Measurements from ENCODE around the gene ZNF497.

Gene ZNF497

DNA sequence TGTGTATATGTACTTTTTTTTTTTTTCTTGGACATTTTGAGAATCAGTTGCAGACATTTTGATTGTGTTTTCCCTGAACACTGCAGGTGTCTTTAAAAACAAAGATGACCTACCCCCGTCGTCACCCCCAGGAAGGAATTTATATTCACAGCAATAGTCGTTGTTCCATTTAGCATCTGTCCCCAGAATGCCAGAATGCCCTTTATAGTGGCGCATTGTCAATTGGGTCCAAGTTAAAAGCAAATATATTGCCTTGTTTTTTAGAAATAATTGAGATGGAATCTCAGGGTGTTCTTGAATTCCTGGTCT lies 31.1 kb upstream of the ZNF497 start:
- TF ChIP-seq CREB1 (IDR thresholded peaks at IDR 0.05; ENCODE audit: low read depth) (no peak), FOXM1 (IDR thresholded peaks at IDR 0.05; ENCODE audit: borderline replicate concordance, low read depth) (no peak), TCF12 (IDR thresholded peaks at IDR 0.05; ENCODE audit: low read depth) (no peak), EGR1 (IDR thresholded peaks at IDR 0.05) (no peak), CEBPB (IDR thresholded peaks at IDR 0.05) (no peak), TAF1 (IDR thresholded peaks at IDR 0.05; ENCODE audit: low read depth) (no peak), ZBTB7A (IDR thresholded peaks at IDR 0.05; ENCODE audit: low read depth) (no peak), NFIC (IDR thresholded peaks at IDR 0.05) (no peak)
- TF ChIP-seq, protein P1, sequence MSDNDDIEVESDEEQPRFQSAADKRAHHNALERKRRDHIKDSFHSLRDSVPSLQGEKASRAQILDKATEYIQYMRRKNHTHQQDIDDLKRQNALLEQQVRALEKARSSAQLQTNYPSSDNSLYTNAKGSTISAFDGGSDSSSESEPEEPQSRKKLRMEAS (IDR thresholded peaks at IDR 0.05): no peak
- TF ChIP-seq, protein P2, sequence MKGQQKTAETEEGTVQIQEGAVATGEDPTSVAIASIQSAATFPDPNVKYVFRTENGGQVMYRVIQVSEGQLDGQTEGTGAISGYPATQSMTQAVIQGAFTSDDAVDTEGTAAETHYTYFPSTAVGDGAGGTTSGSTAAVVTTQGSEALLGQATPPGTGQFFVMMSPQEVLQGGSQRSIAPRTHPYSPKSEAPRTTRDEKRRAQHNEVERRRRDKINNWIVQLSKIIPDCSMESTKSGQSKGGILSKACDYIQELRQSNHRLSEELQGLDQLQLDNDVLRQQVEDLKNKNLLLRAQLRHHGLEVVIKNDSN (IDR thresholded peaks at IDR 0.05): no peak

DNA sequence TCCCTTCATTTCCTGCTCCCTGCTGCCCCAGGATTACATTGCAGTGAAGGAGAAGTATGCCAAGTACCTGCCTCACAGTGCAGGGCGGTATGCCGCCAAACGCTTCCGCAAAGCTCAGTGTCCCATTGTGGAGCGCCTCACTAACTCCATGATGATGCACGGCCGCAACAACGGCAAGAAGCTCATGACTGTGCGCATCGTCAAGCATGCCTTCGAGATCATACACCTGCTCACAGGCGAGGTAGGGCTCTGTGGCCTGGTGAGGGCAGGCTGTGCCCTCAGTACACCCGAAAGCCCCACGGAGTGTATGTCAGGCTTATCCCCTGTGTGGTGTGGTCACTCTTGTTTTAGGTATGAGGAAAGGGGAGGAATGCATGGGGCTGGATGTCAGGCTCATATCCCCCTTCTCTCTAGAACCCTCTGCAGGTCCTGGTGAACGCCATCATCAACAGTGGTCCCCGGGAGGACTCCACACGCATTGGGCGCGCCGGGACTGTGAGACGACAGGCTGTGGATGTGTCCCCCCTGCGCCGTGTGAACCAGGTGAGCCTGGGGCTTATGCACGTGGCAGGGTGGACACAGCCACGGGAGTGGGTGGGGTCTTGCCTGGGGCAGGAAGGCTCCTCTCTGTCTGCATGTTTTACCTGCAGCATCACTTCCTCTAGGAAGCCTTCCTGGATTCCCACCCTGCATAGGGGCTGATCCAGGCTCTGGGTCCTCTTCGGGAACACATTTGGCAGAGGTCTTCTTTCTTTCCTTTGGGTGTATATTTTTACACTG lies 30.6 kb upstream of the ZNF497 start:
- TF ChIP-seq YY1 (IDR thresholded peaks at IDR 0.05; ENCODE audit: low read depth) (no peak), TAF1 (IDR thresholded peaks at IDR 0.05; ENCODE audit: low read depth) (no peak), ZBTB7A (IDR thresholded peaks at IDR 0.05; ENCODE audit: low read depth) (no peak), RAD21 (IDR thresholded peaks at IDR 0.05; ENCODE audit: low read depth) (no peak), NFIC (IDR thresholded peaks at IDR 0.05) (no peak), TEAD4 (IDR thresholded peaks at IDR 0.05) (no peak), EGR1 (IDR thresholded peaks at IDR 0.05) (no peak), CREB1 (IDR thresholded peaks at IDR 0.05; ENCODE audit: low read depth) (no peak), TCF12 (IDR thresholded peaks at IDR 0.05; ENCODE audit: low read depth) (no peak), FOXM1 (IDR thresholded peaks at IDR 0.05; ENCODE audit: borderline replicate concordance, low read depth) (no peak), CEBPB (IDR thresholded peaks at IDR 0.05) (no peak), EP300 (IDR thresholded peaks at IDR 0.05; ENCODE audit: borderline replicate concordance) (no peak)
- TF ChIP-seq, protein P1 (IDR thresholded peaks at IDR 0.05): no peak
- TF ChIP-seq, protein P3, sequence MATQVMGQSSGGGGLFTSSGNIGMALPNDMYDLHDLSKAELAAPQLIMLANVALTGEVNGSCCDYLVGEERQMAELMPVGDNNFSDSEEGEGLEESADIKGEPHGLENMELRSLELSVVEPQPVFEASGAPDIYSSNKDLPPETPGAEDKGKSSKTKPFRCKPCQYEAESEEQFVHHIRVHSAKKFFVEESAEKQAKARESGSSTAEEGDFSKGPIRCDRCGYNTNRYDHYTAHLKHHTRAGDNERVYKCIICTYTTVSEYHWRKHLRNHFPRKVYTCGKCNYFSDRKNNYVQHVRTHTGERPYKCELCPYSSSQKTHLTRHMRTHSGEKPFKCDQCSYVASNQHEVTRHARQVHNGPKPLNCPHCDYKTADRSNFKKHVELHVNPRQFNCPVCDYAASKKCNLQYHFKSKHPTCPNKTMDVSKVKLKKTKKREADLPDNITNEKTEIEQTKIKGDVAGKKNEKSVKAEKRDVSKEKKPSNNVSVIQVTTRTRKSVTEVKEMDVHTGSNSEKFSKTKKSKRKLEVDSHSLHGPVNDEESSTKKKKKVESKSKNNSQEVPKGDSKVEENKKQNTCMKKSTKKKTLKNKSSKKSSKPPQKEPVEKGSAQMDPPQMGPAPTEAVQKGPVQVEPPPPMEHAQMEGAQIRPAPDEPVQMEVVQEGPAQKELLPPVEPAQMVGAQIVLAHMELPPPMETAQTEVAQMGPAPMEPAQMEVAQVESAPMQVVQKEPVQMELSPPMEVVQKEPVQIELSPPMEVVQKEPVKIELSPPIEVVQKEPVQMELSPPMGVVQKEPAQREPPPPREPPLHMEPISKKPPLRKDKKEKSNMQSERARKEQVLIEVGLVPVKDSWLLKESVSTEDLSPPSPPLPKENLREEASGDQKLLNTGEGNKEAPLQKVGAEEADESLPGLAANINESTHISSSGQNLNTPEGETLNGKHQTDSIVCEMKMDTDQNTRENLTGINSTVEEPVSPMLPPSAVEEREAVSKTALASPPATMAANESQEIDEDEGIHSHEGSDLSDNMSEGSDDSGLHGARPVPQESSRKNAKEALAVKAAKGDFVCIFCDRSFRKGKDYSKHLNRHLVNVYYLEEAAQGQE (IDR thresholded peaks at IDR 0.05; ENCODE audit: low read depth): no peak
- TF ChIP-seq, protein P2 (IDR thresholded peaks at IDR 0.05): no peak

DNA sequence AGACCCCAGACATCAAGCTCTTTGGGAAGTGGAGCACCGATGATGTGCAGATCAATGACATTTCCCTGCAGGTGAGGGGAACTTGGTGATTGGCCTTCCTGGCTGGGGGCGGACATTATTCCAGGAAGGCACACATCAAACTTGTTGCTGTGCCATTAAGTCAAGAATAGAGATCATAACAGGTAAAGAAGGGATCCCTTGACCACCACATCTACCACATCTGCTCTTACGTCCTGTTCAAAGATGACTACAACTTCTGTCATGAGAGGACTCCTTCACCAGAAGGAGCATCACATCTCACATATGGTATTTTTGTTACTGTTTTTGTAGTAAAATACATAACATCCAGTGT lies 25.6 kb upstream of the ZNF497 start:
- no peak for TF ChIP-seq EP300 (IDR thresholded peaks at IDR 0.05; ENCODE audit: borderline replicate concordance)

DNA sequence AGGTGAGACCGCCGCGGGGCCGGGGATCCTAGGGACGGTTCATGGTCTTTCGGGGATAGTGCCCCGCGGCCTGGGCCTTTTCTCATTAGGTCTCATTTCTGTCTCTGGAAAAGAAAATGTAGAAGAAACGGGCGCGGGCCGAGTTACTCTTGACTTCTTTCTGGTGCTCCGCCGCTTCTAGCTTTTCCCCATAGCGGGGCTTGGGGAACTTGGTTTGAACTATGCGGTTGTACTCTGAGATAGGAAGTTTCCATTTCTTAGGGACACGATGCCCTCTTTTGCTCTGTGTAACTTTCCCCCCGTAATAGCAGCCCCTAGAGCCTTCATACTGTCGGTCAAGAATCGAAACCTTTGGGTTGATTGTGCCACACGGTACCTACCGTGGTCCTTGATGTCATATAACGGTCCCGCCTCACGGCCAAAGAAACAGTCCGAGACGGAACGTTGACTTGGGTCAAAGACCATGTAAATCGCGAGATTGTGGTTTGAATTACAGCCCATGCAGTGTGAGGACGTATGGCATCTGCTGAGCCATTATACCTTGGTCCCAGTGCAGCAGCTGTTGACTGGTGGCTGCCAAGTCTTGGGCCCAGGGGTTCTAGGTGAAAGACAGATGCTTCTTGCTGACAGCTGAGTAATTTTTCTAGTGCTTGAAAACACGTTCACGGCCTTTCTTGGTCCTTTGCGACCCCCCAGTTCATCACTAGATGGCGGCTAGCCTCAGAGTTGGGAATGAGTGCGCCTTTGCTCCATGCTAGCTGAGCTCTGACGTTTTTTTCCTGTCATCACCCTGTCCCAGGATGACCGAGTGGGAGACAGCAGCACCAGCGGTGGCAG lies 25.0 kb upstream of the ZNF497 start:
- no peak for TF ChIP-seq CREB1 (IDR thresholded peaks at IDR 0.05; ENCODE audit: low read depth)
- TF ChIP-seq EP300 (IDR thresholded peaks at IDR 0.05; ENCODE audit: borderline replicate concordance): no peak
- TF ChIP-seq TEAD4 (IDR thresholded peaks at IDR 0.05): no peak
- TF ChIP-seq, protein P3 (IDR thresholded peaks at IDR 0.05; ENCODE audit: low read depth): no peak
- TF ChIP-seq FOXM1 (IDR thresholded peaks at IDR 0.05; ENCODE audit: borderline replicate concordance, low read depth): no peak
- no peak for TF ChIP-seq YY1 (IDR thresholded peaks at IDR 0.05; ENCODE audit: low read depth)
- TF ChIP-seq CEBPB (IDR thresholded peaks at IDR 0.05): no peak
- TF ChIP-seq NFIC (IDR thresholded peaks at IDR 0.05): no peak
- TF ChIP-seq, protein P1 (IDR thresholded peaks at IDR 0.05): no peak
- no peak for TF ChIP-seq ZBTB7A (IDR thresholded peaks at IDR 0.05; ENCODE audit: low read depth)
- no peak for TF ChIP-seq TAF1 (IDR thresholded peaks at IDR 0.05; ENCODE audit: low read depth)
- TF ChIP-seq RAD21 (IDR thresholded peaks at IDR 0.05; ENCODE audit: low read depth): no peak
- TF ChIP-seq, protein P2 (IDR thresholded peaks at IDR 0.05): no peak
- TF ChIP-seq TCF12 (IDR thresholded peaks at IDR 0.05; ENCODE audit: low read depth): no peak
- no peak for TF ChIP-seq EGR1 (IDR thresholded peaks at IDR 0.05)

Measured in Ishikawa (cell line).